ENCODE measurements around the gene SERPINB1.

- TF ChIP-seq CTCF (IDR thresholded peaks at IDR 0.05 in 2 of 3, conservative IDR thresholded peaks at IDR 0.05 in 1 of 3; ENCODE audit: borderline replicate concordance in 1 of 3, insufficient read depth in 1 of 3, low read depth in 2 of 3, low read length in 2 of 3) (no peak), POLR2A (IDR thresholded peaks at IDR 0.05; ENCODE audit: borderline replicate concordance, extremely low read depth, insufficient read depth, insufficient read length) (no peak)
Measured at GRCh38 chr6:2826131-2826530, 15.5 kb downstream of the SERPINB1 start.
